Stimulated activated memory B cell treated with anti-CD40 and anti-IgM and Interleukin-4, amounts not matched to agents 10 μg/mL and 1 μg/mL and 100 μg/mL, for 72 hours (primary cell): Measurements from ENCODE around the gene PPP1R12A.
A peak's percentile ranks its signal among the peaks of the same experiment; 100 is the strongest.
"Not testable (repeated sequence)": the region's sequence is repeated elsewhere in the genome, so short reads cannot be mapped to it uniquely, and the experiment has no call there.

Source experiments
- ATAC-seq: fragments of 150-1000 bp; cut with Tn5 transposase; 2 replicates; pipeline ENCODE4 v1.10.0; 2021
- H3K27ac Mint-ChIP-seq: one replicate; pipeline ENCODE4 v1.8.0; 2022; ENCODE audit warnings: mild to moderate bottlenecking, mixed read lengths
- H3K27me3 Mint-ChIP-seq: one replicate; pipeline ENCODE4 v1.8.0; 2022; ENCODE audit warnings: mixed read lengths
- H3K36me3 Mint-ChIP-seq: one replicate; pipeline ENCODE4 v1.8.0; 2022; ENCODE audit warnings: mixed read lengths
- H3K4me1 Mint-ChIP-seq: one replicate; pipeline ENCODE4 v1.8.0; 2022; ENCODE audit warnings: mixed read lengths
- H3K4me3 Mint-ChIP-seq: one replicate; pipeline ENCODE4 v1.8.0; 2022; ENCODE audit warnings: mild to moderate bottlenecking, moderate library complexity, mixed read lengths
- H3K9me3 Mint-ChIP-seq: one replicate; pipeline ENCODE4 v1.8.0; 2022; ENCODE audit warnings: mixed read lengths

PPP1R12A gene

DNA sequence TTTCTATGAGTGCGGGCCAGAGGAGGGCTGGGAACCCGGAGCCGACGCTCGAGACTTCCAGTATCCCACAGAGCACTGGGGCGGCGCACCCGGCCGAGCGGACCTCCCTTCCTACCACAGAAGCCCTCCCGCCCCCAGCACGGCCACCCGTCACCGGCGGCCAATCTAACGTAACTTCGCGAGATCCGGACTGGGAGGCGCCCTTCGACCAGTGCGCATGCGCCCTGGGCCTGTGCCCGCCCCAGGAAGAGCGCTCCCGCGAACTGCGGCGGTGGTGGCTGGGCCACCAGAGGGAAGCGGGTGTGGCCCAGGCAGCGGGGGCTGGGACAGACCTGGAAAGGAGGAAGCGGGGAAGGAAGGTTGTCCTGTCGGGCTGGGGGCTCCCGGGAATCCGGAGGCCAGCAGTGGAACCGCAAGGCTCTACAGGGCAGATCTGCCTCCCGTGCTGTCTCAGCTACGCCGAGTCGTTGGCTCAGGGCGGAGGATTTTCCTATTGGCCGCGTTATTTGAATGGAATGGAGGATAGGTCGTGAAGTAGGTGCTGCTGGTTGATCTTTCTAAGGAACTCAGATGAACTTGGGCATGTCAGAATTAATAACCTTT lies at the start of gene PPP1R12A:
Gene PPP1R12A (minus strand): TSS at position 77 of the 603 bp plus-strand sequence. CDS start 166 bp downstream, outside the sequence.
- Mint-ChIP-seq H3K36me3 (peaks cover 2% of the 10 kb centered on the region), H3K9me3 (no peaks in the 10 kb centered on the region), H3K27ac (peak within 1 kb of the TSS; percentile 95), H3K4me3 (peak within 1 kb of the TSS; percentile 94), H3K27me3 (no peaks in the 10 kb centered on the region), H3K4me1 (peaks cover 36% of the 10 kb centered on the region)
- peak; percentile 97 for ATAC-seq

DNA sequence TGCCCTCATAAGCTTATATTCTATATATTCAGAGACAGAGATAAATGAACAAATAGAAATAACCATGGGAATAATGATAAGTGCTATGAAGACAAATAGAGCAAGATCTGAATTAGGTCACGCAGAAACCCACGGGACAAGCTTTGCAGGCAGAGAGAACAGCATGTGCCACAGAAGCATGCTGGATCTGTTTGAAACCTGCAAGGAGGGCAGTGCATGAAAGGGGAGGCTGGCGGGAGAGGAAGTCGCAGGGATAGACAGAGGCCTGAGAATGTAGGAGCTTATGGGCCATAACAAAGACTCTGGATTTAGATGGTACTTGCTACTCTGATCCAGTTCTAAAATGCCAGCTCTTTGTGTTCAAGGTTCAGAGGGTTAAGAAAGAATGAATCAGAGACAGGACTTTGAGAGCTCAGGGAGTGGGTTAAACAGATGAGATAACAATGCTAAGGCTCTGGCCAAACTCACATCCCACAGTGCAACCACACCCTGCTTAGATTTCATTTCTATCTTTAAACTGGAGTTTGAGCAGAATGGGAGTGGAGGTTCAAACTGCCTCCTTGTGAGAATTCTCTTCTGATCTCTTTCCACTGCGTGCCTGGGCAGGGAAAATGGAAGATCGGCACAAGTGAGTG lies 49.2 kb upstream of the PPP1R12A start:
- H3K36me3 Mint-ChIP-seq = no peaks in the 10 kb centered on the region
- H3K9me3 Mint-ChIP-seq = no peaks in the 10 kb centered on the region
- peaks cover 30% of the 10 kb centered on the region for H3K27me3 Mint-ChIP-seq
- ATAC-seq = no peak
- H3K4me1 Mint-ChIP-seq = no peaks in the 10 kb centered on the region
- no peak overlapping the region for H3K4me3 Mint-ChIP-seq
- no peak overlapping the region for H3K27ac Mint-ChIP-seq

DNA sequence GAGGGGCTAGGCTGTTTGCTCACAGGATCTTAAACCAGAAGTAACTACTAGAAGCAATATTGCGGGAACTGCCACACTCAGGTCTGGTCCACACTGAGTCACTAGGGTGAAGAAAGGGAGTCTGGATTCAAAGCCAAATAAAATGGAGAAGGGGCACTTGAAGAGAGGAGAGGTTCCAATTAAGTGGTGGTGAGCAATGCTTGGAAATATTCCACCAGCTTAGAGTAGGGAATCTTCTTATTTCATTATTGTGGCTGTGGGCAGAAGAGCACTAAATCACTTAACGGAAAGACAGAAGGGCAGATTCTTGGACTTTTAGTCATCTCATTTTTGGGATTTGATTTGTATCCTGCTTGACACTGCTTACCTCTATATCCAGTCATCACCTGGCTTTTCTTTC lies 48.6 kb upstream of the PPP1R12A start:
- ATAC-seq = no peak
- H3K36me3 Mint-ChIP-seq = no peaks in the 10 kb centered on the region
- no peak overlapping the region for H3K4me3 Mint-ChIP-seq
- no peaks in the 10 kb centered on the region for H3K9me3 Mint-ChIP-seq
- H3K27ac Mint-ChIP-seq = no peak overlapping the region
- H3K27me3 Mint-ChIP-seq = peaks cover 30% of the 10 kb centered on the region
- H3K4me1 Mint-ChIP-seq = no peaks in the 10 kb centered on the region

DNA sequence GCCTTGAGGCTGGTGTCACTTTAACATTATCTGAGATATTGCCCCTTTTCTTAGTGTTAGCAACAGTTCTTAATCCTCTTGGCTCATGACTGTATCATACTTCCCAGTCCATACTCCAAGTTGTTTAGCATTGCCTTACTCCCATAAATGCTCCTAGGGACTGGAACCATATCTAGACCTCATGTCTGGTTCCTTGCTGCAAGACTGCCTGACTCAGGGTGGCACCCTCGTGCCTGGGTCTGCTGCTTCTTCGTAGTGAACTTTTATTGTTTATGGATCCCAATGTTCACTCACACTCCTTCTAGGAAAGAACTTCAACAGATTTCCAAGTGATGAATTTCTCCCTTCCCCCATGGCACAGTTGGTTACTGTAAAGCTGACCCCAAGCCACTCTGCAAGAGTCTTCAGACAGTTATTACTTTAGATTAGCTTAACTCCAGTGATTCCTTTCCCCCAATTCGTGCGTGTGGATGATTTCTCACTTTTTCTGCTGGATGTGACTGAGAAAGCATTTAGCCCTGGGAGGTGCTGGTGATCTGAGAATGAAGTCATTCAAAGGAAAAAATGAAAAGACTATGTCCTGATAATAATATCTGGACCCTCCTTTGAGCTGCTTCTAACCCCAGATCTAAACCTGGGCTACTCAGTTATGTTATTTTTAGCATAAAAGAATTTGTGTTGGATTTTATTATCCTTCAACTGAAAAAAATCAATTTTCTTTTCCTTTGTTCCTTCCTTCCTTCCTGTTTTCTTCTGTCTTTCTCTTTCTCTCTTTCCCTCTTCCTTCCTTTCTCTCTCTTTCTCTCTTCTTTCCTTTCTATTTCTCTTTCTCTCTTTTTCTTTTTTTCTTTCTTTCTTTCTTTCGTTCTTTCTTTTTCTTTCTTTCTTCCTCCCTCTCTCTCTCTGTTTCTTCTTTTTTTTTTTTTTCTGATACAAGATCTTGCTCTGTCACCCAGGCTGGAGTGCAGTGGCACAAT lies 47.5 kb upstream of the PPP1R12A start:
- Mint-ChIP-seq H3K27ac (no peak overlapping the region), H3K9me3 (no peaks in the 10 kb centered on the region), H3K27me3 (peaks cover 25% of the 10 kb centered on the region), H3K4me3 (no peak overlapping the region), H3K4me1 (no peaks in the 10 kb centered on the region), H3K36me3 (no peaks in the 10 kb centered on the region)
- ATAC-seq = no peak

DNA sequence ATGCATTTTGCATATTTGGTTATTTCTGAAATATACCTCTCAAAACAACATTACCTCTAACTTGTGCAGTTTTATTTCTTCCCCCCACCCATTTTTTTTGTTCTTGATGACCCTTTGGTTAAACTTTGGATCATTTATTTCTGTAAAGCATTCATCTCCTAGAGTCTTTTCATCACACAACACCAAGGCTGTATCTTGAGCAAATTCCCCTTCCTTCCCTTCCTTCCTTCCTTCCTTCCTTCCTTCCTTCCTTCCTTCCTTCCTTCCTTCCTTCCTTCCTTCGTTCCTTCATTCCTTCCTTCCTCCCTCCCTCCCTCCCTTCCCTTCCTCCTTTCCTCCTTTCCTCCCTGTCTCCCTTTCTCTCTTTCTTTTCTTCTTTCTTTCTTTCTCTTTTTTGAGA lies 43.8 kb upstream of the PPP1R12A start:
- Mint-ChIP-seq H3K27ac (no peak overlapping the region), H3K4me3 (no peak overlapping the region), H3K9me3 (no peaks in the 10 kb centered on the region), H3K4me1 (no peaks in the 10 kb centered on the region), H3K27me3 (peaks cover 14% of the 10 kb centered on the region), H3K36me3 (no peaks in the 10 kb centered on the region)
- ATAC-seq = no peak

DNA sequence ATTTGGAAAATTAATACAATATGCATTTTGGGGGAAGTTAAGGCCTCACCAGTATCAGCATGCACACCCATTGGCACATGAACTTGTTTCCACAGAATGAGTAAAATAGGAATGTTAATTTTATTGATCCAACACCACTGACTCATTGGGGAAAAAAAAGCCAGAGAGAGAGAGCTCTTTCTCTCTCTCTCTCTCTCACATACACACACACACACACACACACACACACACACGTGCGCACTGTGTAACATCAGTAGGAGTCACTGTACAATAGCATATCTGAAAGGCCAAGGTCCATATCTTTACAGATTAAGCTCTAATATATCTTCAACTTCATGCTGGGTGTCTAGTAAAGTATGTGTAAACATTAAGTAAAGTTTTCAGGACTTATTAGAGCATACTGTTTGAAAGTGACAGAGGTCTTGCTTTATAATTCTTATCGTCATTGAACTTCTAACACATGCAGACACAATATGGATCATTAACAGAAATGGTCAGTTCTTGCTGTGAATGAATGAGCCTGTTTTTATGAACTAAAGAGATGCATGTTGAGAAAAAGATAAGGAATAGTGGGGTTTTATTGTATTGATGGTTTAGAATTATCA lies 43.1 kb upstream of the PPP1R12A start:
- H3K4me3 Mint-ChIP-seq, H3K9me3 Mint-ChIP-seq, H3K27ac Mint-ChIP-seq, H3K36me3 Mint-ChIP-seq, H3K4me1 Mint-ChIP-seq, H3K27me3 Mint-ChIP-seq, ATAC-seq: not testable (repeated sequence)

DNA sequence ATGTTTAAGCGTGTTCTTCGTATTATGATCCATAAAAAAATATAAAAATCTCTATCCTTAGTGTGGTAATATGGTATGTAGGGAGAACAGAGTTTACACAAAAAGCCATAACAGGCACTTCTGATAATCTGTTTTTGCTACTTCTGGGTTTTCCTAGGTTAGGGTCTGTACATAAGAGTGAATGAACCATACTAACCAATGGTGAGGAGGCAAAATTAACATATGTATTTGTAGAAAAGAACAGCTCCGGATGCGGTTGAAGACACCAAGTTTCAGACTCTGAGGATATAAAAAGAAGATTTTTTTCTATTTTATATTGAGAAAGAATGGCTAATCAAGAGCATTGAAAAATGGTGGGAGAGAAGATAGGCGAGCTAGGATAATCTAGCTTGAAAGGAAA lies 40.2 kb upstream of the PPP1R12A start:
- Mint-ChIP-seq H3K36me3 (no peaks in the 10 kb centered on the region), H3K4me1 (no peaks in the 10 kb centered on the region), H3K27ac (no peak overlapping the region), H3K4me3 (no peak overlapping the region), H3K9me3 (no peaks in the 10 kb centered on the region), H3K27me3 (no peaks in the 10 kb centered on the region)
- no peak for ATAC-seq

DNA sequence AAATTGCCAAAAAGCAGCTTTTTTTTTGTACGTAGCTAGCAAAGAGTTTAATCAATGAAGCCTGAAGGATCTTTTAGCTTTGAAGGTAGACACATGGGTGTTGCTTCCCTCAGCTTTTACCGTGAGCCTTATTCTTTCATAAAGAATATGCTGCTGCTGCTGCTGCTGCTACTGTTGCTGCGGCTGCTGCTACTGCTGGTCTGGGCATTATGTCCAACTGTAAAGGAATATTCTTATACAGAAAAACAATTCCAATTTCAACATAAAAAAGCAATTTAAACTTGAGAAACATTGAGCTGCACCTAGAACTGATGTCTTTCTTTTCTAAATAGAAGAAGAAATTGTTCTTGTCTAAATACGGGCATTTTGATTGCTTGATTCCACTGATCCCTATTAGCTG lies 38.9 kb upstream of the PPP1R12A start:
- ATAC-seq = no peak
- Mint-ChIP-seq H3K9me3 (no peaks in the 10 kb centered on the region), H3K4me1 (no peaks in the 10 kb centered on the region), H3K27me3 (no peaks in the 10 kb centered on the region), H3K36me3 (no peaks in the 10 kb centered on the region), H3K4me3 (no peak overlapping the region), H3K27ac (no peak overlapping the region)

DNA sequence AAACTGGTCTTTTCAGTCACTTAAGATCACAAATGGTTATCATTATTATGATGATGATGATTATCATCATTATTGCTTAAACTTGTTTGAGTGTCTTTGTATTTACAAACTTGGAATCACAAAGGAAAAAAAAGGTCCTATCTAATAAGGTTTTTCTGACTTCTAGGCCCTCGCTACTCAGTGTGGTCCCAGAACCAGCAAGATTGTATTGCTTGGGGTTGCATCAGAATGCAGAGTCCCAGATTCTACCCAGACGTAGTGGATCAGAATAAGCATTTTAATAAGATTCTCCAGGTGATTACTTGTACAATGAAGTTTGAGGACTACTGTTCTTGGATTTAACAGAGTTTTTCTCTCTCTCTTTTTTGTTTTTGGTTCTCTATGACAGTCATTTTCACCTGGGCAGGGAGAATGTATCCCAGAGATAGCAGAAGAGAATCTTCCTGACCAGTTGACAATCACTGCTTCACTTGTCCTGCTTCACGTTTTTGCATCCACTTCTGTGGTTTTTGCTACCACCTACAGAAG lies 29.3 kb upstream of the PPP1R12A start:
- Mint-ChIP-seq H3K9me3 (no peaks in the 10 kb centered on the region), H3K36me3 (no peaks in the 10 kb centered on the region), H3K27me3 (peaks cover 24% of the 10 kb centered on the region), H3K4me3 (no peak overlapping the region), H3K4me1 (peaks cover 7% of the 10 kb centered on the region), H3K27ac (no peak overlapping the region)
- ATAC-seq = no peak

DNA sequence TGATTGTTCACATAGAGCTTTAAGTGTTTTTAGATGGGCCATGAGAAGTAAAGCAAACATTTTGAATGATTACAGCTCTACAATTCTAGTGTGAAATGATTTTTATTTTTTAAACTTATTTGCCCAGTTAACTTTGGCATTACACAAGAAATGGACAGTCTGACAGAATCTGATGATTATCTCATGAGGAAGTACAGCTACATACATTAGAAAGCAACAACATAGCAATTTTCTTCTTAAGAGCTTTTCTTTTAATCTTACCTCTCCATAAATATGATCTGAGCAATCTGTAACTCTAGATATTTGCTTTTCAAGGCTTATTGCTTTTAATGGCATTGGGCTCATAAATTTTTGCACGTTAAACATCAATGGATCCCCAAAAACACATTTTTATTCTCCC lies 26.5 kb upstream of the PPP1R12A start:
- peaks cover 29% of the 10 kb centered on the region for H3K27me3 Mint-ChIP-seq
- peaks cover 7% of the 10 kb centered on the region for H3K4me1 Mint-ChIP-seq
- no peak overlapping the region for H3K27ac Mint-ChIP-seq
- ATAC-seq = no peak
- H3K36me3 Mint-ChIP-seq = no peaks in the 10 kb centered on the region
- no peak overlapping the region for H3K4me3 Mint-ChIP-seq
- H3K9me3 Mint-ChIP-seq = no peaks in the 10 kb centered on the region

DNA sequence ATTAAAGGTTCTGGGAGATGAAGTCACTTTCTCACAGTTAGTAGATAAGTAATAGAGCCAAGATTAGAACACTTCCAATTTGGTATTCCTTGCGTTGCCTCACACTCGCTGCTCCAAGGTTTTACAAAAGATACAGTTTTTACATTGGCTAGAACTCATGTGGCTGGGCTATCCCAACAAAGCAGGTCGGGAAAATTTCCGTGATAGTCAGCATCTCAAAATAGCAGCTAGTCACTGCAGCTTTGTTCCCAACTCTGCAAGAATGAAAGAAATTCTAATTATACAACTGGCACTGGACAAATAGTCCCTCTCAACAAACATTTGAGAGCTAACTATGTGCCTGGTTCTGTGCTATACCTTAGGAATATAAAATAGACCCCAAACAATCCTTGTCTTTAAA lies 24.6 kb upstream of the PPP1R12A start:
- peaks cover 10% of the 10 kb centered on the region for H3K9me3 Mint-ChIP-seq
- ATAC-seq = no peak
- no peak overlapping the region for H3K4me3 Mint-ChIP-seq
- H3K4me1 Mint-ChIP-seq = peaks cover 7% of the 10 kb centered on the region
- peaks cover 35% of the 10 kb centered on the region for H3K27me3 Mint-ChIP-seq
- no peak overlapping the region for H3K27ac Mint-ChIP-seq
- H3K36me3 Mint-ChIP-seq = peaks cover 9% of the 10 kb centered on the region

DNA sequence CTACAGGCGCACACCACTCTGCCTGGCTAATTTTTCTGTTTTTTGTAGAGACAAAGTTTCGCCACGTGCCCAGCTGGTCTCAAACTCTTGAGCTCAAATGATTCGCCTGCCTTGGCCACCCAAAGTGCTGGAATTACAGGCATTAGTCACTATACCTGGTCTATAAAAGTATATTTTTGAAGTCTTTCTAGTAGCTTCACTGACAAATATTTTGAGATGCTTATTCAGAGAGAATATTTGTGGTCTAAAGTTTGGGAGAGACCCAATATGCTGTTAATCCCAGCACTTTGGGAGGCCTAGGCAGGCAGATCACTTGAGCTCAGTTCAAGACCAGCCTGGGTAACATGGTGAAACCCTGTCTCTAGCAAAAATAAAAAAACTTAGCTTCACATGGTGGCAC lies 22.0 kb upstream of the PPP1R12A start:
- ATAC-seq = no peak
- peaks cover 39% of the 10 kb centered on the region for H3K27me3 Mint-ChIP-seq
- no peak overlapping the region for H3K27ac Mint-ChIP-seq
- H3K9me3 Mint-ChIP-seq = peaks cover 14% of the 10 kb centered on the region
- no peak overlapping the region for H3K4me3 Mint-ChIP-seq
- peaks cover 9% of the 10 kb centered on the region for H3K36me3 Mint-ChIP-seq
- peaks cover under 1% of the 10 kb centered on the region for H3K4me1 Mint-ChIP-seq

DNA sequence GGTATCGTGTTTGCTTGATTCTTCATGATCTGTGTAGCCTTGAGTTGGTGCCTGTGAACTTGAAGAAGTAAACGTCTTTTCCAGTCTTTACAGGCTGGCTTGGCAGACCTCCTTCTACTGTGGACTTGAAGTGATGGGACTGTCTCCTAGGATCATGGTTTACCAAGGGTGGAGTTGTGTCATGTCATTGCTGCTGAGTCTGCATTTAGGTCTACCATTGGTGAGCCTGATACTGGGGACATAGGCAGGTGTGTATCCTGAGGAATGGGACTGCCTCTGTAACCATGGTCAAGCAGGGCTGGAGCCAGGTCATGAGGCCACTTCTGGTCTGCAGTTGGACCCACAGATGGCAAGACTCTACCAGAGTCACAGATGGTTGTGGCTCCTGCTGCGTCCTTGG lies 20.7 kb upstream of the PPP1R12A start:
- Mint-ChIP-seq H3K4me3 (no peak overlapping the region), H3K27me3 (peaks cover 39% of the 10 kb centered on the region), H3K9me3 (peaks cover 14% of the 10 kb centered on the region), H3K27ac (no peak overlapping the region), H3K4me1 (no peaks in the 10 kb centered on the region), H3K36me3 (peaks cover 9% of the 10 kb centered on the region)
- ATAC-seq = no peak

DNA sequence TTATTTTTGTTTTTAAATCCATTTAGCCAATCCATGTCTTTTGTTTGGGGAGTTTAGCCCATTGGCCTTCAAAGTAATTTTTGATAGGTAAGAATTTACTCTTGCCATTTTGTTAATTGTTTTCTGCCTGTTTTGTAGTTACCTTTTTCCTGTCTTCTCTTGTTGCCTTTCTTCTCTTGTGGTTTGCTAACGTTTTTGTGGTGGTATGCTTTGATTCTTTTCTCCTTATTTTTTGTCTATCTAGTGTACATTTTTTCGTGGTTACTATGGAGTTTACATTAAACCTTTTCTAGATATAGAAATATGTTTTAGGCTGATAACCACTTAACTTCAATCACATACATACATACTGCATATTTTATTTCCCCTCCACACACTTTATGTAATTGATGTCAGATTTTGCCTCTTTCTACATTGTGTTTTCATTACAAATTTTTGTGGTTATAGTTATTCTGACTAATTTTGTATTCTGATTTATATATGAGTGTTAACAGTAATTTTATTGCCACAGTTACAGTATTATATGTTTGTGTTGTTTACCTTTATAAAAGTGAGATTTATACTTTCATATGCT lies 19.2 kb upstream of the PPP1R12A start:
- peaks cover 14% of the 10 kb centered on the region for H3K9me3 Mint-ChIP-seq
- no peak overlapping the region for H3K27ac Mint-ChIP-seq
- no peak for ATAC-seq
- H3K4me1 Mint-ChIP-seq = no peaks in the 10 kb centered on the region
- H3K36me3 Mint-ChIP-seq = peaks cover 9% of the 10 kb centered on the region
- H3K27me3 Mint-ChIP-seq = peaks cover 34% of the 10 kb centered on the region
- H3K4me3 Mint-ChIP-seq = no peak overlapping the region

DNA sequence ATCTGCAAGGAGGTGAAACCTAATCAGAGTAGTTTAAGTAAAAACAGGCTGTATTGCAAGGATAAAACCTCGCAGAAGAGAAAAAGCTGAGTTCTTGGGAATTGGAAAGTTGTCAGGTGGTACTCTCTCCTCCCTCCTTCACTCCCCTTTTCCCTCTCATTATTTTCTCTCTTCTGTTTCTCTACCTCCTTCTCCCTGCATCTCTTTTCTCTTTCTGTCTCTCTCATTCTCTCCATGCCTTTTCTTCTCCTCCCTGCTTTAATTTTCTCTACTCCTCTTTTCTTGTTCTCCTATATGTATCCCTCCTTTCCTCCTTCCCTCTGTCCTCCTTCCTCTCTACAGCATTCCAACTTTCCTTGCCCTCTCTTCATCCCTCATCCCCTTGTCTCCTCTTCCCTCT lies 14.2 kb upstream of the PPP1R12A start:
- no peaks in the 10 kb centered on the region for H3K4me1 Mint-ChIP-seq
- no peaks in the 10 kb centered on the region for H3K36me3 Mint-ChIP-seq
- ATAC-seq = no peak
- H3K9me3 Mint-ChIP-seq = peaks cover 2% of the 10 kb centered on the region
- no peak overlapping the region for H3K4me3 Mint-ChIP-seq
- H3K27ac Mint-ChIP-seq = no peak overlapping the region
- H3K27me3 Mint-ChIP-seq = peaks cover 10% of the 10 kb centered on the region
